Chondrocyte (in vitro differentiated cells): Measurements from ENCODE around the gene RAB8B. TPM values are rescaled to one million over a fixed set of nuclear protein-coding genes. Genes with fewer than 3 reads are reported as not detected.

Source experiments
- DNase-seq: peaks from one replicate; pipeline ENCODE4 v3.0.0; 2021; ENCODE audit warnings: mixed read lengths, low spot score
- H3K27ac Mint-ChIP-seq: one replicate; pipeline ENCODE4 v1.8.0; 2021; ENCODE audit warnings: mild to moderate bottlenecking, moderate library complexity, mixed read lengths; ENCODE audit not compliant: unreplicated experiment
- H3K27me3 Mint-ChIP-seq: 2 replicates; pipeline ENCODE4 v1.8.0; 2021; ENCODE audit warnings: low read depth, mixed read lengths
- H3K36me3 Mint-ChIP-seq: 2 replicates; pipeline ENCODE4 v1.8.0; 2021; ENCODE audit warnings: low read depth, mixed read lengths
- H3K4me1 Mint-ChIP-seq: 2 replicates; pipeline ENCODE4 v1.8.0; 2021; ENCODE audit warnings: low read depth, mild to moderate bottlenecking, mixed read lengths
- H3K4me3 Mint-ChIP-seq: one replicate; pipeline ENCODE4 v1.8.0; 2021; ENCODE audit warnings: mild to moderate bottlenecking, moderate library complexity, mixed read lengths; ENCODE audit not compliant: unreplicated experiment
- H3K9me3 Mint-ChIP-seq: 2 replicates; pipeline ENCODE4 v1.8.0; 2021; ENCODE audit warnings: low read depth, mixed read lengths
- CTCF ChIP-seq: fragments of 200-600 bp; sonication (generic); IDR thresholded peaks from 2 replicates; pipeline ENCODE4 v1.5.0; 2021; ENCODE audit warnings: antibody characterized with exemption, mild to moderate bottlenecking, moderate library complexity
- total RNA-seq: library from RNA; stranded (reverse); gene quantifications from 3 replicates; pipeline ENCODE4 v1.2.1, GENCODE V29; 2021

The RAB8B gene
- total RNA-seq, 1 donor from 2014 or later: 34.8 TPM

- Mint-ChIP-seq H3K36me3 (peaks cover 20% of the 10 kb centered on the region), H3K27me3 (no peaks in the 10 kb centered on the region), H3K9me3 (no peaks in the 10 kb centered on the region), H3K27ac (peak overlapping the region; percentile 54), H3K4me1 (peaks cover 29% of the 10 kb centered on the region), H3K4me3 (peak overlapping the region; percentile 98)
- no peak for DNase-seq
- no peak for TF ChIP-seq CTCF
Observed at GRCh38 chr15:63155486-63155885, 33.9 kb upstream of the RAB8B start.

- H3K27ac Mint-ChIP-seq: peak overlapping the region; percentile 100
Observed at GRCh38 chr15:63156086-63156710, 33.2 kb upstream of the RAB8B start.

GRCh38 chr15:63156755-63157117 is 32.7 kb upstream of the RAB8B start:
- no peak for DNase-seq
- no peak for TF ChIP-seq CTCF
- Mint-ChIP-seq H3K4me1 (peaks cover 25% of the 10 kb centered on the region), H3K4me3 (peak overlapping the region; percentile 98), H3K9me3 (no peaks in the 10 kb centered on the region), H3K36me3 (peaks cover 17% of the 10 kb centered on the region), H3K27me3 (no peaks in the 10 kb centered on the region), H3K27ac (peak overlapping the region; percentile 100)

More at GRCh38 chr15:63156086-63156710, 33.2 kb upstream of the RAB8B start:
- TF ChIP-seq CTCF: peak; percentile 72
- peaks cover 28% of the 10 kb centered on the region for H3K4me1 Mint-ChIP-seq
- DNase-seq: no peak
- peak overlapping the region; percentile 98 for H3K4me3 Mint-ChIP-seq
- no peaks in the 10 kb centered on the region for H3K9me3 Mint-ChIP-seq
- H3K36me3 Mint-ChIP-seq: peaks cover 20% of the 10 kb centered on the region
- H3K27me3 Mint-ChIP-seq: no peaks in the 10 kb centered on the region

GRCh38 chr15:63157118-63157843 is 32.1 kb upstream of the RAB8B start, which contains the start of gene RPS27L:
Gene RPS27L, minus strand, starts transcription at chr15:63157477. Its CDS starts 72 bp downstream, at chr15:63157405.
- peak; percentile 98 for DNase-seq
- peaks cover 16% of the 10 kb centered on the region for H3K36me3 Mint-ChIP-seq

More at GRCh38 chr15:63157118-63157843, 32.1 kb upstream of the RAB8B start, which contains the start of gene RPS27L:
- Mint-ChIP-seq H3K27me3 (no peaks in the 10 kb centered on the region), H3K4me1 (peaks cover 24% of the 10 kb centered on the region), H3K27ac (peak within 1 kb of the TSS; percentile 100), H3K4me3 (peak within 1 kb of the TSS; percentile 98), H3K9me3 (no peaks in the 10 kb centered on the region)
- no peak for TF ChIP-seq CTCF
